NB4 (cell line): Measurements from ENCODE around the gene ZBTB22.

Source experiments
- POLR2A ChIP-seq: IDR thresholded peaks from 2 replicates; pipeline ENCODE4 v1.6.1; 2011; ENCODE audit warnings: mild to moderate bottlenecking; ENCODE audit not compliant: insufficient read length; ENCODE audit errors: extremely low read depth
- TF ChIP-seq, protein P1 (sequence below): IDR thresholded peaks from one replicate; pipeline ENCODE4 v1.5.1; 2012; ENCODE audit warnings: low read depth, low read length
- TF ChIP-seq, protein P2 (sequence below): IDR thresholded peaks from 2 replicates; pipeline ENCODE4 v1.6.1; 2011; ENCODE audit warnings: low read depth, low read length

DNA sequence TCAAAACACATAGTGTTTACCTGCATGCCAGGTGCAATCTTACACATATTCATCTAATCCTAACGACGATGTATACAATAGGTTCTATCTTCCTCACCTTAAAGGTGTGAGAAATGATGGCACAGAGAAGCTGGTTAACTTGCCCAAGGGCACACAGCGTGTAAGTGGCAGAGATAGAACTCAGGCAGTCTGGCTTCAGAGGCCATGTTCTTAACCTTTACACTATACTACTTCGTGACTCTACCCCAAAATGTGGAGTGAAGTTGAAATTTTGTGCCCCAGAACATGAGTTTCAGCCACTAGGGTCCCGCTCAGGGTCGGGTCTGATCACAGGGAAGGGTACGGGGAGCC, 46.5 kb downstream of the ZBTB22 start:
- TF ChIP-seq, protein P1, sequence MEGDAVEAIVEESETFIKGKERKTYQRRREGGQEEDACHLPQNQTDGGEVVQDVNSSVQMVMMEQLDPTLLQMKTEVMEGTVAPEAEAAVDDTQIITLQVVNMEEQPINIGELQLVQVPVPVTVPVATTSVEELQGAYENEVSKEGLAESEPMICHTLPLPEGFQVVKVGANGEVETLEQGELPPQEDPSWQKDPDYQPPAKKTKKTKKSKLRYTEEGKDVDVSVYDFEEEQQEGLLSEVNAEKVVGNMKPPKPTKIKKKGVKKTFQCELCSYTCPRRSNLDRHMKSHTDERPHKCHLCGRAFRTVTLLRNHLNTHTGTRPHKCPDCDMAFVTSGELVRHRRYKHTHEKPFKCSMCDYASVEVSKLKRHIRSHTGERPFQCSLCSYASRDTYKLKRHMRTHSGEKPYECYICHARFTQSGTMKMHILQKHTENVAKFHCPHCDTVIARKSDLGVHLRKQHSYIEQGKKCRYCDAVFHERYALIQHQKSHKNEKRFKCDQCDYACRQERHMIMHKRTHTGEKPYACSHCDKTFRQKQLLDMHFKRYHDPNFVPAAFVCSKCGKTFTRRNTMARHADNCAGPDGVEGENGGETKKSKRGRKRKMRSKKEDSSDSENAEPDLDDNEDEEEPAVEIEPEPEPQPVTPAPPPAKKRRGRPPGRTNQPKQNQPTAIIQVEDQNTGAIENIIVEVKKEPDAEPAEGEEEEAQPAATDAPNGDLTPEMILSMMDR: no peak
- TF ChIP-seq POLR2A: no peak
- TF ChIP-seq, protein P2, sequence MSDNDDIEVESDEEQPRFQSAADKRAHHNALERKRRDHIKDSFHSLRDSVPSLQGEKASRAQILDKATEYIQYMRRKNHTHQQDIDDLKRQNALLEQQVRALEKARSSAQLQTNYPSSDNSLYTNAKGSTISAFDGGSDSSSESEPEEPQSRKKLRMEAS: no peak
